Testis (tissue), 5 donors: Measurements from ENCODE around the gene MC2R. TPM values are rescaled to one million over a fixed set of nuclear protein-coding genes. Genes with fewer than 3 reads are reported as not detected.

Experiments used
- DNase-seq: peaks from one replicate; pipeline ENCODE4 v3.0.0-alpha.2; 2019
- H3K27ac ChIP-seq, 2 donors: fragments of 200-600 bp; sonication (generic); one replicate each; pipeline ENCODE4 v1.5.1; 2019
- H3K27me3 ChIP-seq: fragments of 200-600 bp; sonication (generic); one replicate; pipeline ENCODE4 v1.5.1; 2019
- H3K36me3 ChIP-seq: fragments of 200-600 bp; sonication (generic); one replicate; pipeline ENCODE4 v1.5.1; 2017; ENCODE audit warnings: low read depth; ENCODE audit errors: missing control alignments
- H3K4me1 ChIP-seq: fragments of 200-600 bp; sonication (generic); one replicate; pipeline ENCODE4 v1.5.1; 2019
- H3K4me3 ChIP-seq, 2 donors: fragments of 200-600 bp; sonication (generic); one replicate each; pipeline ENCODE4 v1.5.1; 2017 to 2019
- H3K9me3 ChIP-seq: fragments of 200-600 bp; sonication (generic); one replicate; pipeline ENCODE4 v1.5.1; 2017
- CTCF ChIP-seq, 3 experiments: fragments of 450-650 bp in 2 of 3; fragments of 200-600 bp in 1 of 3; sonication (generic) in 1 of 3; IDR thresholded peaks; one replicate each; pipeline ENCODE4 v1.5.1; 2016 to 2019; ENCODE audit warnings: antibody characterized with exemption in 3 of 3, mild to moderate bottlenecking in 2 of 3, moderate library complexity in 1 of 3
- POLR2A ChIP-seq: fragments of 450-650 bp; IDR thresholded peaks from one replicate; pipeline ENCODE4 v1.6.1; 2017; ENCODE audit warnings: antibody characterized with exemption, mild to moderate bottlenecking, moderate library complexity
- WGBS, 2 donors: methylation state at CpG; one replicate each; pipeline ENCODE4 v1.1.5; 2018; 5-methylcytosine and 5-hydroxymethylcytosine counted together
- intact Hi-C: fragments of 100-400 bp; cut with DNase I; formaldehyde crosslinking; loops from one replicate; pipeline ENCODE4 v1.15.1; 2023; ENCODE audit warnings: low total_unique reads
- long read RNA-seq, 2 donors: transcript quantifications; one replicate each; lab custom pipeline, GENCODE V29; 2026
- polyA plus RNA-seq: library from polyadenylated mRNA; stranded (reverse); fragments of 350-450 nt; fragmentation: Illumina TruSeq; extraction: RNeasy Lipid Tissue Mini Kit (QIAGEN cat#74804); gene quantifications from one replicate; pipeline ENCODE4 v1.2.3, GENCODE V29; 2014; ENCODE audit warnings: low read depth, low replicate concordance; ENCODE audit not compliant: insufficient read depth
- total RNA-seq, 2 donors: library from RNA; depleted of rRNA; stranded (reverse); fragments of >200 nt; gene quantifications; one replicate each; pipeline ENCODE4 v1.2.3, GENCODE V29; 2016

The MC2R gene
- total RNA-seq (not detected), polyA plus RNA-seq (0.24 TPM)
- long read RNA-seq, donor 1 = 0 reads
- long read RNA-seq, donor 2, partial matches to known transcripts = 0 of 1 reads
- long read RNA-seq, donor 2, other reads (novel, unspliced or antisense) = 0 of 1 reads

GRCh38 chr18:13915391-13915790 lies at the start of gene MC2R:
Gene MC2R, minus strand, starts transcription at chr18:13915536. Its CDS starts 30,018 bp downstream, at chr18:13885518.
- H3K27me3 ChIP-seq = no peaks in the 10 kb centered on the region
- TF ChIP-seq POLR2A = no peak
- no peak for TF ChIP-seq CTCF (IDR thresholded peaks at IDR 0.05)
- no peaks in the 10 kb centered on the region for H3K9me3 ChIP-seq
- peaks cover 9% of the 10 kb centered on the region for H3K4me1 ChIP-seq
- intact Hi-C loops = no loop called here
- no peak for DNase-seq
- peak within 1 kb of the TSS in 1 of 2 donors; percentile 24 for H3K27ac ChIP-seq
- H3K4me3 ChIP-seq = no peak within 1 kb of the TSS
- no peaks in the 10 kb centered on the region for H3K36me3 ChIP-seq
- WGBS, 2 donors = 52 to 53% methylated on average over 4 of the region's 4 CpGs

GRCh38 chr18:13945811-13946210 lies 30.5 kb upstream of the MC2R start:
- no peaks in the 10 kb centered on the region for H3K27me3 ChIP-seq
- no peak for DNase-seq
- H3K4me1 ChIP-seq = no peaks in the 10 kb centered on the region
- H3K27ac ChIP-seq = no peak overlapping the region
- TF ChIP-seq CTCF (IDR thresholded peaks at IDR 0.05) (no peak), POLR2A (no peak)
- intact Hi-C loops = no loop called here
- no peaks in the 10 kb centered on the region for H3K9me3 ChIP-seq
- 86 to 91% methylated on average over 2 of the region's 2 CpGs for WGBS, 2 donors
- no peaks in the 10 kb centered on the region for H3K36me3 ChIP-seq
- no peak overlapping the region for H3K4me3 ChIP-seq

DNA sequence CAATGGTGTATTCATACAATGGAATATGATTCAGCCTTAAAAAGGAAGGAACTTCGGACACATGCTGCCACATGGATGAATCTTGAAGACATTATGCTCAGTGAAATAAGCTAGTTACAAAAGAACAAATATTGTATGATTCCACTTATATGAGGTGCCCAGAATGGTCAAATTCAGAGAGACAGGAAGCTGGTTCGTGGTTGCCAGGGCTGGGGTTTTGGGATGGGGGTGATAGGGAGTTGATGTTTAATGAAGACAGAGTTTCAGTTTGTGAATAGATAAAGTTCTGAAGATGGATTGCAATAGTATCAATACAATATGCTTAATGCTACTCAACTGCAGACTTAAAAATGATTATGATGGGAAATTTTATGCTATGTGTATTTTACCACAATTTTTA lies 28.0 kb upstream of the MC2R start:
- TF ChIP-seq POLR2A (no peak), CTCF (IDR thresholded peaks at IDR 0.05) (no peak)
- no peak overlapping the region for H3K4me3 ChIP-seq
- H3K4me1 ChIP-seq = no peaks in the 10 kb centered on the region
- no peaks in the 10 kb centered on the region for H3K27me3 ChIP-seq
- intact Hi-C loops = no loop called here
- DNase-seq = no peak
- H3K27ac ChIP-seq = no peak overlapping the region
- H3K9me3 ChIP-seq = no peaks in the 10 kb centered on the region
- H3K36me3 ChIP-seq = no peaks in the 10 kb centered on the region
- 76 to 78% methylated on average over 2 of the region's 2 CpGs for WGBS, 2 donors

DNA sequence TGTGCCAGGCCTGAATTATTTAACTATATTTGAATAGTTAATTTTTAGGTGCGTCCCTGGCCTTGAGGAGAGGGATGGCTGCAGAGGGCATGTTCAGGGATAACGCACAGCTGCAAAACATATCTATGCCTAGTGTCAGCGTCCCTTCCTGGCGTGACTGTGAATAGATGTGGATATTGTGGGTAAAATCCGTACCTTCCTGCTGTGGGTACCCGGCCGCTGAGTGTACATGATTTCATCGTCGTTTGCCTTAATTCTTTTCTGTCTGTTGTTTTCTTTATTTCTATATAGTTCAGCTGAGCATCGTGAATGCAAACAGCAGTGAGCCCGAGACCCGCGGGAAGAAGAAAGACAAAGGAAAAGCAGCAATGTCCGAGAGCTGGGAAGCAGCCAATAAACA lies 25.0 kb upstream of the MC2R start:
- Histone ChIP-seq H3K9me3 (no peaks in the 10 kb centered on the region), H3K4me3 (no peak overlapping the region), H3K36me3 (no peaks in the 10 kb centered on the region), H3K27me3 (no peaks in the 10 kb centered on the region), H3K27ac (no peak overlapping the region), H3K4me1 (no peaks in the 10 kb centered on the region)
- 66 to 67% methylated on average over 14 of the region's 14 CpGs for whole genome bisulfite sequencing, 2 donors
- intact Hi-C loops = no loop called here
- TF ChIP-seq POLR2A (no peak), CTCF (IDR thresholded peaks at IDR 0.05) (no peak)
- no peak for DNase-seq

GRCh38 chr18:13934676-13935075 lies 19.3 kb upstream of the MC2R start:
- no peak overlapping the region for H3K27ac ChIP-seq
- no peaks in the 10 kb centered on the region for H3K27me3 ChIP-seq
- WGBS, 2 donors = 90 to 91% methylated on average over 5 to 6 of the region's 6 CpGs
- no peaks in the 10 kb centered on the region for H3K4me1 ChIP-seq
- no peak for DNase-seq
- no peak overlapping the region for H3K4me3 ChIP-seq
- no peak for TF ChIP-seq POLR2A
- no peak for TF ChIP-seq CTCF (IDR thresholded peaks at IDR 0.05)
- no peaks in the 10 kb centered on the region for H3K36me3 ChIP-seq
- intact Hi-C loops = no loop called here
- H3K9me3 ChIP-seq = no peaks in the 10 kb centered on the region
